WI38 (cell line): ENCODE results near the gene C1orf226.
"Not testable (repeated sequence)": the region's sequence is repeated elsewhere in the genome, so short reads cannot be mapped to it uniquely, and the experiment has no call there.

Experiments
- H3K4me3 ChIP-seq: 2 replicates; pipeline ENCODE4 v1.5.1; 2011; ENCODE audit warnings: low read depth, mild to moderate bottlenecking, control low read depth, low read length
- TF ChIP-seq, protein P1 (sequence below): IDR thresholded peaks from 2 replicates; pipeline ENCODE4 v1.5.1; 2012; ENCODE audit warnings: low read depth, mild to moderate bottlenecking, control low read depth, low read length

The C1orf226 gene

GRCh38 chr1:162349635-162350330 lies 31.7 kb upstream of the C1orf226 start:
- H3K4me3 ChIP-seq, result no peak overlapping the region

GRCh38 chr1:162351246-162351842 lies 30.2 kb upstream of the C1orf226 start:
- no peak overlapping the region for H3K4me3 ChIP-seq
- TF ChIP-seq, protein P1, sequence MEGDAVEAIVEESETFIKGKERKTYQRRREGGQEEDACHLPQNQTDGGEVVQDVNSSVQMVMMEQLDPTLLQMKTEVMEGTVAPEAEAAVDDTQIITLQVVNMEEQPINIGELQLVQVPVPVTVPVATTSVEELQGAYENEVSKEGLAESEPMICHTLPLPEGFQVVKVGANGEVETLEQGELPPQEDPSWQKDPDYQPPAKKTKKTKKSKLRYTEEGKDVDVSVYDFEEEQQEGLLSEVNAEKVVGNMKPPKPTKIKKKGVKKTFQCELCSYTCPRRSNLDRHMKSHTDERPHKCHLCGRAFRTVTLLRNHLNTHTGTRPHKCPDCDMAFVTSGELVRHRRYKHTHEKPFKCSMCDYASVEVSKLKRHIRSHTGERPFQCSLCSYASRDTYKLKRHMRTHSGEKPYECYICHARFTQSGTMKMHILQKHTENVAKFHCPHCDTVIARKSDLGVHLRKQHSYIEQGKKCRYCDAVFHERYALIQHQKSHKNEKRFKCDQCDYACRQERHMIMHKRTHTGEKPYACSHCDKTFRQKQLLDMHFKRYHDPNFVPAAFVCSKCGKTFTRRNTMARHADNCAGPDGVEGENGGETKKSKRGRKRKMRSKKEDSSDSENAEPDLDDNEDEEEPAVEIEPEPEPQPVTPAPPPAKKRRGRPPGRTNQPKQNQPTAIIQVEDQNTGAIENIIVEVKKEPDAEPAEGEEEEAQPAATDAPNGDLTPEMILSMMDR, result no peak

More at GRCh38 chr1:162349635-162350330, 31.7 kb upstream of the C1orf226 start:
- TF ChIP-seq, protein P1, result no peak

- H3K4me3 ChIP-seq, result not testable (repeated sequence)
Observed at GRCh38 chr1:162351874-162352273, 29.7 kb upstream of the C1orf226 start.

- TF ChIP-seq, protein P1, result no peak
Observed at GRCh38 chr1:162353078-162353477, 28.4 kb upstream of the C1orf226 start.

DNA sequence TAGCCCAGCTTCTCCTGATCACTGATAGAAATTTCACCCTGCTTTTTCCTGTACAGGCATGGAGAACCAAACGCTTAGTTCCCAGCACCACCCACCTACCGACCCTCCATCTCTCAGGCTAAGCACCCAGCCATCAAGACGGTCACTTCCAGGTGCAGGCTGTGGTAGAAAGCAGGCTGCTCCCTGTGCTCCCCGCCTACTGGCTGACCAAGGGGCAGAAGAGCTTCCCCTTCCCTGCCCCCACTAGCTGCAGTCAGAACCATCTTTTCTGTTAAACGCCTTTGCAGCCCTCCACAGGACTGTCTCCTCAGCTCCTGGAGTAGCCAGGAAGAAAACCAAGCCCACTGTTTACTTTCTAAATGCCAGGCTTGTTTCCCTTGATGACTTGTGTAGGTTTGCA lies 27.8 kb upstream of the C1orf226 start:
- TF ChIP-seq, protein P1, result no peak
- no peak overlapping the region for H3K4me3 ChIP-seq

More at GRCh38 chr1:162353078-162353477, 28.4 kb upstream of the C1orf226 start:
- H3K4me3 ChIP-seq, result no peak overlapping the region

GRCh38 chr1:162357681-162358266 lies 23.8 kb upstream of the C1orf226 start:
- H3K4me3 ChIP-seq, result no peak overlapping the region
- TF ChIP-seq, protein P1, result 0 out of 2 replicates have a peak, but pooled peaks have one; percentile 33

DNA sequence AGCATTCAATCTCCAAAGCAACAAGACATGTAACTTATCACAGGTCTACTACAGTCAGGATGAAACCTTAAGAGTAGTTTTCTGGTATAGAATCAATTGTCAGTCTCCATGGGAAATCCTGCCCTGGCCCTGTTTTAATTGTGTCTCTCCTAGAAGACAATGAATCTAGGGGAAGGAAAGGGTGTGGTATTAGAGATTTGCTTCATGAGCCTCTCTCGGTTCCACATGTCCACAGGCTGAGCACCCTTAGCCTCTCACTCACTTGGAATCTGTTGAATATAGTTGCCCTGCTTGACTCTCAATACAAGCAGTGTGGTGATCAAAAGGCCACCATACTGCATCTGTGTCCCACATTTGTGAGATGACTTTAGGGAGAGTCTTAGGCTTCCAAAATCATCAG lies 22.6 kb upstream of the C1orf226 start:
- TF ChIP-seq, protein P1, result no peak
- H3K4me3 ChIP-seq, result no peak overlapping the region
